Inflammatory macrophage treated with lipopolysaccharide for 1 hour (primary cell): ENCODE measurements around the gene DLEC1.
"Not testable (repeated sequence)": the region's sequence is repeated elsewhere in the genome, so short reads cannot be mapped to it uniquely, and the experiment has no call there.

Source experiments
- DNase-seq, 2 donors: peaks; one replicate each; pipeline ENCODE4 v3.0.0-alpha.2; 2020 to 2022

DLEC1 gene

GRCh38 chr3:38018296-38019266 is 20.4 kb upstream of the DLEC1 start:
- no peak for DNase-seq

GRCh38 chr3:38019658-38020341 is 19.2 kb upstream of the DLEC1 start:
- no peak for DNase-seq

- no peak for DNase-seq
These were observed 18.7 kb upstream of the DLEC1 start for GRCh38 chr3:38020342-38020726.

DNA sequence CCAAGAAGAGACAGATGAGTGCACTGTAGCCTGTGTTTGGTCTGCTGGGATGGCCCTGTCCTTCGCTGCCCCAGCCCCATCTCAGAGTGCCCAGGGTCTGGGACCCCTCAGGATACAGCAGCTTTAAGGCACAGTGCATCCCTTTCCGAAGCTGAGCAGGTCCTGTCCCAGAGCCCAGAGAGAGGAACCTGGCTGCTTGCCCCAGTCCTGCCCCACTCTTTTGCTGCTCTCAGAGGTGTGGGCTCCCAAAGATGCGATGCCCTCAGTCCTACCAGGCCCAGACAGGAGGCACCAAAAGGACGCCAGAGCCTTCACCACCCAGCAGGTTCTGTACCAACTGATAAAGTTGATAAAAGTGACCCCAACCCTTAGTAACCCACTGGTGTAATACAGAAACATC is 17.8 kb upstream of the DLEC1 start:
- DNase-seq = no peak

DNA sequence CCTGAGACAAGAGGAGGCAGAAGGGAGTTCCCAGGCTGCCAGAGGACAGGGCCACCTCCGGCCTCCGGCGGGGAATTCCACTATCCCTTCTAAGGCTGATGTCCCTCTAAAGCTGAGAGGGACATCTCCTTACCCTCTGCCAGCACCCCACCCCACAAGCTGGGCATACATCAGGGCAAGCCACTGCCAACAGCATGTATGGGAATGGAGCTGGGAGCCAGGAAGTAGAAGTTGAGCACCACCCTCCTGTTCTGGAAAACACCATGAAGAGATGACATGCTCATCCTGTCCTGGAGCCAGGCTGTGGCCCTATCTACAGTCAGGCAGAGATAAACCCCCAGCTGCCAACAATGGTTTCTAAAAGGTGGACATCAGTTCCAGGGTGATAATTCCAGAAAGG is 16.7 kb upstream of the DLEC1 start:
- DNase-seq = peak in 1 of 2 donors; percentile 30

- no peak for DNase-seq
These were observed 15.9 kb upstream of the DLEC1 start for GRCh38 chr3:38022896-38023709.

DNA sequence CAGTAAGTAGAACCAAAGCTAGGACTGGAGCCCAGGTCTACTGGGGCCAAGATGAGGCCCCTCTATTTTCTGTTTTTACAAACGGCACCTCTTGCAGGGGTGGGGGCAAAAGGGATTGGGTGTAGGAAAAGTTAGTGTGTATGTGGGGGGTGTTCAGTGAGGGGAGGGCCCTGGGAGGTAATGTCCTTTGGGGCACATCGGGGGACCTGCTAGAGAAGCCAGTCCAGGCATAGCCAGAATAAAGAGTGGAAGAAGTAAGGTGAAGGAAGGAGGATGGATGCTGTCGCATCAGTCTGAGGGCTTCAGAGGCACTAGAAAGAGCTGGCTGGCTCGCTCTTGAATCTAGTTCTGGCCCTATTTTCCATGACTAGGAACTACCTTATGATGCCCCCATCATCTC is 12.2 kb upstream of the DLEC1 start:
- DNase-seq = no peak

DNA sequence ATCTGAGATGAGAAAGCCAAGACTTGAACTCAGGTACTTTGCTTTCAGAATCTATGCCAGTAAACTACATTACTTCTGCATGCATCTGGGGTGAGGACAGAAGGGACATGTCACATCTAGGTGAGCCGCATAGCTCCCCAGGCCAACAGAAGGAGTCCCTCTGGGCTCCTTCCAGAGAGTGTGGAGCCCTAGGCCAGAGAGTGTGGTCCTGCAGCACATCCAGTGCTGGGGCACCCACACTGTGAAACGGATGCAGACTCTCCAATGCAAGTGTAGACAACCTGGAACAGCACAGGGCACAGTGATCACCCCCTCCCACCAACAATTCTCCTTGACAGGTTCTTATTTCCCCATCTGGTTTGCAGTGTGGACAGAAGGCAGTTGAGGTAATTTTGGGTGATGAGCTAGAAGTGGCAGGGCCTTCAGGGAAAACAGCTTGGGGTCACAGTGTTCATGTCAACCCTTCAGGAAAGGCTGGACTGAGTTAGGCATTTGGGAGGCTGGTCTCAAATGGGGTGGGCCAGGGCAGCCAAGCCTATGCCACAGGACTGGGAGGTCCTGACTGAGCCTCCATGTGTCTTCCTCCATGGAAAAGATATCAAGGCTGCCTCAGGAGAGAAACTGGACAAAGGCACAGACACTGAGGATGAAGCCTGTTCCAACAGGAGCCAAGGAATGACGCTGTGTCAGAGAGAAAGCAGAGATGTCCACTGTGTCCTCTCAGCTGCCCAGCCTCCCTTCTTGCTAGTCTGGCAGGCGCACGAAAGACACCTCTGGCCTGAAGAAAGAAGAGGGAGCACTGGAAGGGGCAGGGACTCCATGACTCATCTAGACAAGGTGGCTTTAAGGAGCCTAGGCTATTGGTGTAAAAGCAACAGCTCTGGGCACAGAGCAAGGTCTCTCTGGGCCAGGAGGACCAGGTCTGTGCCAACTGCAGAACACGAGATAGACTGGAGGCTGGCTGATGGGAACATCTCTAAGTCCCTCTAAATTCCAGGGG is 11.2 kb upstream of the DLEC1 start:
- no peak for DNase-seq

- DNase-seq = no peak
These were observed 10.2 kb upstream of the DLEC1 start for GRCh38 chr3:38028621-38029361.

- DNase-seq = peak; percentile 36 to 61
These were observed 9.4 kb upstream of the DLEC1 start, which contains the start of gene PLCD1 for GRCh38 chr3:38029400-38030125. TSS of gene PLCD1 (minus strand) at chr3:38029642. CDS start at chr3:38029539, 103 bp downstream.

GRCh38 chr3:38030126-38031021 is 8.6 kb upstream of the DLEC1 start:
- DNase-seq = no peak

GRCh38 chr3:38031022-38031994 is 7.7 kb upstream of the DLEC1 start:
- DNase-seq = peak; percentile 37 to 46

GRCh38 chr3:38032328-38032865 is 6.6 kb upstream of the DLEC1 start:
- no peak for DNase-seq

- DNase-seq = not testable (repeated sequence)
These were observed 5.4 kb upstream of the DLEC1 start for GRCh38 chr3:38033586-38033985.

- not testable (repeated sequence) for DNase-seq
These were observed 4.7 kb upstream of the DLEC1 start for GRCh38 chr3:38034335-38034734.

- DNase-seq = no peak
These were observed 2.7 kb upstream of the DLEC1 start for GRCh38 chr3:38036286-38036685.

GRCh38 chr3:38036906-38037305 is 2.1 kb upstream of the DLEC1 start:
- no peak for DNase-seq
